ENCODE data around the gene ATAT1. TPM values are rescaled to one million over a fixed set of nuclear protein-coding genes. Genes with fewer than 3 reads are reported as not detected.

ATAT1 gene
- total RNA-seq, 1 experiment from 2014 or later, result 15.8 TPM

DNA sequence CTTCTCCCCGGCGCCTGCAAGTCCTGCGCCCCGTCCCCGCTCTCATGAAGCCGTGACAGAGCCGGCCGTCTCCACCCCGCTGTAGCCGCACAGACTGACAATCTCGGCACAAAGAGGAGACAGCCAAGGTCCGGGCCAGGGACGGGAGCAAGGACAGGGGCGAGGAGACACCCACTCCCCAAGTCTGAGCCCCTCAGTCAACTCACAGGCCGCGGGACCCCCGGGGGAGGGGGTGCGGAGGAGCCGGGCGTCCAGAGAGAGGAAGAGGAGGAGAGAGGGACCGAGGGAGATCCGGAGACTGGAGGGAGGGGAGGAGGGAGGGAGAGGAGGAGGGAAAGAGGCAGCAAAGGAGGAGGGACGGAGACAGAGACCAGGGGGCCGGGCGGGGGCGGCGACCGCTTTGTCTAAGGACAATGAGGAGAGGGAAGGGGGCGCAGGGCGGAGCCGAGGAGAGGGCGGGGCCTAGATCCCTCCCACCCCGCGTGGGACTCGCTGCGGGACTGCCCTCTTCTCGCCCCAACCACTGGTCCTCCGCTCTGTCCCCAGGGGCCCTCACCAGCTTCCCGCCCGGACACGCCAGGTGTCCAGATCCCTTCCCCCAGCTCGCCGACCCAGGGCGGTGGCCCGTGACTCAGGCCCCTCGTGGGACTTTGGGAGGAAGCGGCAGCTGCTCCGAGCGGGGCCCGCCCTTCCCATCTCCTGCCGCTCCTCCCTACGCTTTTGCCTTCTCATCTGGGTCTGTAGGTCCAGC lies 60.4 kb downstream of the ATAT1 start:
- Histone ChIP-seq H3K9me3 (ENCODE audit: control insufficient read depth, insufficient read depth, low read depth, low read length) (no peaks in the 10 kb centered on the region), H3K27ac (ENCODE audit: low read length) (peak overlapping the region; percentile 86), H3K27me3 (ENCODE audit: control insufficient read depth, insufficient read depth, low read length) (no peaks in the 10 kb centered on the region), H3K4me1 (ENCODE audit: control insufficient read depth, insufficient read depth, low read length) (peaks cover 40% of the 10 kb centered on the region), H3K36me3 (ENCODE audit: control insufficient read depth, insufficient read depth, low read length) (no peaks in the 10 kb centered on the region), H3K4me3 (ENCODE audit: low read depth in 2 of 2, low read length in 2 of 2) (peak overlapping the region; percentile 85 to 96)
- ChIA-PET POLR2A (no interaction called here), CTCF (interaction anchor here (2.5 kb wide), 1 partner anchor 8 kb away, joined by 11 read pairs; no protein-coding TSS in a partner anchor)
- intact Hi-C loops (cut with micrococcal nuclease; ENCODE audit: unreplicated experiment) (no loop called here), in situ Hi-C loops (cut with HindIII; ENCODE audit: low pct_unique_long_range_greater_than_20kb, low sequenced_read_pairs) (no loop called here)
- TF ChIP-seq POLR2AphosphoS5 (IDR thresholded peaks at IDR 0.05; ENCODE audit: low read depth, low read length) (peak; percentile 85), TCF7L2 (IDR thresholded peaks at IDR 0.05; ENCODE audit: low read depth, low read length) (no peak), SIN3A (IDR thresholded peaks at IDR 0.05; ENCODE audit: borderline replicate concordance, insufficient read depth, low read depth, low read length) (peak; percentile 87; the same call in 1 of the 2 replicates)
- DNase-seq (ENCODE audit: low read depth, low spot score), result peak; percentile 68
- no TSS peak for BruUV-seq (replicated peaks)
- ATAC-seq, result peak; percentile 71

DNA sequence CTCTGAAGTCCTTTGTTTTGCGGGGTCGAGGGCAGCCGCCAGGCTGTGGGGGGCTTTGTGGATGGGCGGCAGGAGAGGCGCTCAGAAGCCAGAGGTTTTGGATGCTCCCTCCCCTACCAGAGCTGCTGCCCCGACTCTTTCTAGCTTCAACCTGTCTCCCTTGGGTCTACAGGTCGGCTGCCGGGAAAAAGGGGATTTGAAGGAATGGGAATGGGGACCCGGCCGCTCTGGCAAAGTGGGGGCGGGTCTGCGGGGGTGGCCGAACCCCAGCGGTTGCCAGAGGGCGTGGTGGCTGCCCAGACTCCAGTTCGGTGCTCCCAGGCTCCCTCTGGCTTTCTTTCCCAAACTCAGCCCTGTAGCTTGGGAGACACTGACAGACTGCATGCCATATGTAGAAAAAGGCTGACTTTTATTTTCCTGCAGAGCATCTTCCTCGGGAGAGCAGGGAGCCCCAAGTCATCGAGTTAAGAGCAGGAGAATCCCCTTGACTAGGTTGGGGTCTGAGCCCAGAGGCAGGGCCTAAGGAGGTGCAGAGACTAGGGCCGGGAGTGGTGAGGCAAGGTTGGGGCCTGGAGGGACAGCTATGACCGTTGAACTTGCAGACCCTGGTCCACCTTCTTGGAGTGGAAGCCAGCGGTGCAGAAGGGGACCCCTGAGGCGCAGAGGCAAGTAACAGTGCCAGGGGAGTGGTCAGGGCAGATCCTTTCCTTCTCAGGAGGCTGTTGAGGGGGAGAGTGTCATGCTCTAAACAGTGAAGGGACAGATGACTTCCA lies 61.2 kb downstream of the ATAT1 start:
- POLR2A ChIA-PET, result no interaction called here
- peaks cover 40% of the 10 kb centered on the region for H3K4me1 ChIP-seq (ENCODE audit: control insufficient read depth, insufficient read depth, low read length)
- TSS peak; percentile 77 for BruUV-seq (replicated peaks)
- in situ Hi-C loops (cut with HindIII; ENCODE audit: low pct_unique_long_range_greater_than_20kb, low sequenced_read_pairs), result no loop called here
- no peak for DNase-seq (ENCODE audit: low read depth, low spot score)
- H3K4me3 ChIP-seq (ENCODE audit: low read depth in 2 of 2, low read length in 2 of 2), result peak overlapping the region; percentile 85 to 96
- ATAC-seq, result no peak
- H3K27ac ChIP-seq (ENCODE audit: low read length), result peak overlapping the region; percentile 86
- CTCF ChIA-PET, result interaction anchor here (0.8 to 2.5 kb wide), 2 partner anchors 9 to 29 kb away, joined by 4 to 11 read pairs; partner anchors contain the start of gene MDC1
- no peak for TF ChIP-seq POLR2AphosphoS5 (IDR thresholded peaks at IDR 0.05; ENCODE audit: low read depth, low read length)
- no peak for TF ChIP-seq SIN3A (IDR thresholded peaks at IDR 0.05; ENCODE audit: borderline replicate concordance, insufficient read depth, low read depth, low read length)
- TF ChIP-seq, protein P1, sequence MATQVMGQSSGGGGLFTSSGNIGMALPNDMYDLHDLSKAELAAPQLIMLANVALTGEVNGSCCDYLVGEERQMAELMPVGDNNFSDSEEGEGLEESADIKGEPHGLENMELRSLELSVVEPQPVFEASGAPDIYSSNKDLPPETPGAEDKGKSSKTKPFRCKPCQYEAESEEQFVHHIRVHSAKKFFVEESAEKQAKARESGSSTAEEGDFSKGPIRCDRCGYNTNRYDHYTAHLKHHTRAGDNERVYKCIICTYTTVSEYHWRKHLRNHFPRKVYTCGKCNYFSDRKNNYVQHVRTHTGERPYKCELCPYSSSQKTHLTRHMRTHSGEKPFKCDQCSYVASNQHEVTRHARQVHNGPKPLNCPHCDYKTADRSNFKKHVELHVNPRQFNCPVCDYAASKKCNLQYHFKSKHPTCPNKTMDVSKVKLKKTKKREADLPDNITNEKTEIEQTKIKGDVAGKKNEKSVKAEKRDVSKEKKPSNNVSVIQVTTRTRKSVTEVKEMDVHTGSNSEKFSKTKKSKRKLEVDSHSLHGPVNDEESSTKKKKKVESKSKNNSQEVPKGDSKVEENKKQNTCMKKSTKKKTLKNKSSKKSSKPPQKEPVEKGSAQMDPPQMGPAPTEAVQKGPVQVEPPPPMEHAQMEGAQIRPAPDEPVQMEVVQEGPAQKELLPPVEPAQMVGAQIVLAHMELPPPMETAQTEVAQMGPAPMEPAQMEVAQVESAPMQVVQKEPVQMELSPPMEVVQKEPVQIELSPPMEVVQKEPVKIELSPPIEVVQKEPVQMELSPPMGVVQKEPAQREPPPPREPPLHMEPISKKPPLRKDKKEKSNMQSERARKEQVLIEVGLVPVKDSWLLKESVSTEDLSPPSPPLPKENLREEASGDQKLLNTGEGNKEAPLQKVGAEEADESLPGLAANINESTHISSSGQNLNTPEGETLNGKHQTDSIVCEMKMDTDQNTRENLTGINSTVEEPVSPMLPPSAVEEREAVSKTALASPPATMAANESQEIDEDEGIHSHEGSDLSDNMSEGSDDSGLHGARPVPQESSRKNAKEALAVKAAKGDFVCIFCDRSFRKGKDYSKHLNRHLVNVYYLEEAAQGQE (IDR thresholded peaks at IDR 0.05; ENCODE audit: insufficient read depth in 1 of 2, low read depth in 2 of 2, low read length in 1 of 2), result no peak
- no peak for TF ChIP-seq TCF7L2 (IDR thresholded peaks at IDR 0.05; ENCODE audit: low read depth, low read length)
- TF ChIP-seq, protein P2, sequence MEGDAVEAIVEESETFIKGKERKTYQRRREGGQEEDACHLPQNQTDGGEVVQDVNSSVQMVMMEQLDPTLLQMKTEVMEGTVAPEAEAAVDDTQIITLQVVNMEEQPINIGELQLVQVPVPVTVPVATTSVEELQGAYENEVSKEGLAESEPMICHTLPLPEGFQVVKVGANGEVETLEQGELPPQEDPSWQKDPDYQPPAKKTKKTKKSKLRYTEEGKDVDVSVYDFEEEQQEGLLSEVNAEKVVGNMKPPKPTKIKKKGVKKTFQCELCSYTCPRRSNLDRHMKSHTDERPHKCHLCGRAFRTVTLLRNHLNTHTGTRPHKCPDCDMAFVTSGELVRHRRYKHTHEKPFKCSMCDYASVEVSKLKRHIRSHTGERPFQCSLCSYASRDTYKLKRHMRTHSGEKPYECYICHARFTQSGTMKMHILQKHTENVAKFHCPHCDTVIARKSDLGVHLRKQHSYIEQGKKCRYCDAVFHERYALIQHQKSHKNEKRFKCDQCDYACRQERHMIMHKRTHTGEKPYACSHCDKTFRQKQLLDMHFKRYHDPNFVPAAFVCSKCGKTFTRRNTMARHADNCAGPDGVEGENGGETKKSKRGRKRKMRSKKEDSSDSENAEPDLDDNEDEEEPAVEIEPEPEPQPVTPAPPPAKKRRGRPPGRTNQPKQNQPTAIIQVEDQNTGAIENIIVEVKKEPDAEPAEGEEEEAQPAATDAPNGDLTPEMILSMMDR (IDR thresholded peaks at IDR 0.05), result no peak
- intact Hi-C loops (cut with micrococcal nuclease; ENCODE audit: unreplicated experiment), result no loop called here
- H3K9me3 ChIP-seq (ENCODE audit: control insufficient read depth, insufficient read depth, low read depth, low read length), result no peaks in the 10 kb centered on the region
- H3K27me3 ChIP-seq (ENCODE audit: control insufficient read depth, insufficient read depth, low read length), result no peaks in the 10 kb centered on the region
- no peaks in the 10 kb centered on the region for H3K36me3 ChIP-seq (ENCODE audit: control insufficient read depth, insufficient read depth, low read length)

Data from Panc1 (cell line).